ENCODE results near the gene CLK1. TPM values are rescaled to one million over a fixed set of nuclear protein-coding genes. Genes with fewer than 3 reads are reported as not detected.
A peak's percentile ranks its signal among the peaks of the same experiment; 100 is the strongest.

Gene CLK1
- total and polyA plus RNA-seq, 4 experiments from 2014 or later = 18.1 to 499 (median 262) TPM

DNA sequence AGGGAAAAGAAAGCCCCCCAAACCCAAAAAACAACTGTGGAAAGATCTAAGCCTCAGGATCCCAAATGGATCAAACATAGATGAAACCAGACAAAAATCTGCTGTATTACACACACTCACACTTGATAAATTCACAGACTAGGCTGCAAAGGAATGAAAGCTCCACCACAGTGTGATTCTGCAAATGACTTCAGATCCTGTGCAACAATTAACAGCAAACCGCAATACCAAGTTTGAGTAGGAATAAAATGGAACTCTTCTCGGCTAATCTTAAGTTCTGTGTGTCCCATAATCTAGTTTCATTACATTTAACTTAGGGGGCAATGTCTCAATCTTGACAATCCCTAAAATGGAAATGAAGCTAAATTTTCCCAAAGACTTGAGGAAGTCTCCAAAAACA lies 11.9 kb downstream of the CLK1 start:
- H3K27ac ChIP-seq (ENCODE audit: low read depth, low read length) = no peak overlapping the region
- H3K36me3 Mint-ChIP-seq = peaks cover 59 to 63% of the 10 kb centered on the region in 2 donors

DNA sequence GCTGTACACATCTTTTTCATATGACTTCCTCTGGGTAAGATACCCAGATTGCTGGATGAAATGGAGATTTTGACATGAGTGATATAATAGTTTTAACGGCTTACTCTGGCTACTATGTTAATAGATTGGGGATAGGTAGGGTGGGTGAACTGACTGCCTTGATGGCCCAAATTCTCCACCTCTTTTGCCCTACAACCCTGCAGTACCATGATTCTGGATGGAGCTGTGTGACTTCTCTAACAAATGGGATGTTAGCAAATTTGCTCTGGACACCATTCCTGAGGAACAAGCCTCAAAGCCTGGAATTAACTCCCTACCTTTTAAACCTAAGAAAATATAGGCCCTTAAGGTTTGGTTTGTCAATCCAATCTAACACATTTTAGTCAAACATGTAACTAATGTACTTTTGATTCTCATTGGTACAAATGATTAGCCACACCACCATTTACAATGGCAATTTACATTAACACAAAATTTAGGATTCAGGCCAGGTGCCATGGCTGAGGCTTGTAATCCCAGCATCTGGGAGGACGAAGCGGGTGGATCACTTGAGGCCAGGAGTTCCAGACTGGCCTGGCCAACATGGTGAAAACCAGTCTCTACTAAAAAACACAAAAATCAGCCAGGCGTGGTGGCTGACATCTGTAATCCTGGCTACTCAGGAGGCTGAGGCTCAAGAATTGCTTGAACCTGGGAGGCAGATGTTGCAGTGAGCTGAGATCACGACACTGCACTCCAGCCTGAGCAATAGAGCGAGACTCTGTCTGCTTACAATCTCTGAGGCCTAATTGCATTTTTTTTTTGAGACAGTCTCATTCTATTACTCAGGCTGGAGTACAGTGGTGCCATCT lies 12.8 kb downstream of the CLK1 start:
- no peak overlapping the region for H3K27ac ChIP-seq (ENCODE audit: low read depth, low read length)
- H3K4me3 ChIP-seq (ENCODE audit: low read length in 2 of 2) = no peak overlapping the region
- no peaks in the 10 kb centered on the region for H3K27me3 ChIP-seq (ENCODE audit: insufficient read depth, low read length)
- H3K36me3 Mint-ChIP-seq = peaks cover 49 to 54% of the 10 kb centered on the region in 2 donors
- peak overlapping the region in 4 of 7 donors; percentile 40 to 89 (median 74) for H3K27ac Mint-ChIP-seq
- peaks cover 6 to 30% (median 10%) of the 10 kb centered on the region in 4 donors for H3K4me1 Mint-ChIP-seq
- peaks cover 0 to 12% (median 0%) of the 10 kb centered on the region in 8 donors for H3K9me3 Mint-ChIP-seq
- ChIA-PET POLR2A (ENCODE audit: partially characterized antibody) (interaction anchor here (0.6 to 10.4 kb wide), 3 partner anchors 13 to 1399 kb away, joined by 3 to 108 read pairs (median 3); partner anchors contain the start of gene CLK1), CTCF (ENCODE audit: partially characterized antibody) (no interaction called here)
- peaks cover 53% of the 10 kb centered on the region for H3K36me3 ChIP-seq (ENCODE audit: insufficient read depth, low read length)
- DNase-seq = peak in 1 of 5 donors; percentile 6
- H3K4me3 Mint-ChIP-seq = no peak overlapping the region
- H3K9me3 ChIP-seq (ENCODE audit: control insufficient read depth in 1 of 2, low read length in 2 of 2) = no peaks in the 10 kb centered on the region
- intact Hi-C loops (cut with micrococcal nuclease) = no loop called here
- no peaks in the 10 kb centered on the region for H3K27me3 Mint-ChIP-seq
- H3K4me1 ChIP-seq (ENCODE audit: insufficient read depth, low read length) = peaks cover 4% of the 10 kb centered on the region

More for the DNA sequence above, 11.9 kb downstream of the CLK1 start:
- H3K4me3 ChIP-seq (ENCODE audit: low read length in 2 of 2) = no peak overlapping the region
- H3K36me3 ChIP-seq (ENCODE audit: insufficient read depth, low read length) = peaks cover 63% of the 10 kb centered on the region
- H3K4me1 ChIP-seq (ENCODE audit: insufficient read depth, low read length) = peaks cover 10% of the 10 kb centered on the region
- Mint-ChIP-seq H3K27me3 (no peaks in the 10 kb centered on the region), H3K4me3 (peak overlapping the region in 2 of 8 donors; percentile 3 to 31), H3K27ac (peak overlapping the region in 5 of 7 donors; percentile 5 to 89 (median 78)), H3K9me3 (peaks cover 0 to 12% (median 0%) of the 10 kb centered on the region in 8 donors), H3K4me1 (peaks cover 10 to 37% (median 16%) of the 10 kb centered on the region in 4 donors)
- H3K9me3 ChIP-seq (ENCODE audit: control insufficient read depth in 1 of 2, low read length in 2 of 2) = no peaks in the 10 kb centered on the region
- POLR2A ChIA-PET (ENCODE audit: partially characterized antibody) = interaction anchor here (0.7 to 10.4 kb wide), 7 partner anchors 9 to 1419 kb away, joined by 3 to 108 read pairs (median 3); partner anchors contain the start of gene CLK1
- H3K27me3 ChIP-seq (ENCODE audit: insufficient read depth, low read length) = no peaks in the 10 kb centered on the region
- intact Hi-C loops (cut with micrococcal nuclease) = no loop called here
- no peak for DNase-seq
- CTCF ChIA-PET (ENCODE audit: partially characterized antibody) = no interaction called here

DNA sequence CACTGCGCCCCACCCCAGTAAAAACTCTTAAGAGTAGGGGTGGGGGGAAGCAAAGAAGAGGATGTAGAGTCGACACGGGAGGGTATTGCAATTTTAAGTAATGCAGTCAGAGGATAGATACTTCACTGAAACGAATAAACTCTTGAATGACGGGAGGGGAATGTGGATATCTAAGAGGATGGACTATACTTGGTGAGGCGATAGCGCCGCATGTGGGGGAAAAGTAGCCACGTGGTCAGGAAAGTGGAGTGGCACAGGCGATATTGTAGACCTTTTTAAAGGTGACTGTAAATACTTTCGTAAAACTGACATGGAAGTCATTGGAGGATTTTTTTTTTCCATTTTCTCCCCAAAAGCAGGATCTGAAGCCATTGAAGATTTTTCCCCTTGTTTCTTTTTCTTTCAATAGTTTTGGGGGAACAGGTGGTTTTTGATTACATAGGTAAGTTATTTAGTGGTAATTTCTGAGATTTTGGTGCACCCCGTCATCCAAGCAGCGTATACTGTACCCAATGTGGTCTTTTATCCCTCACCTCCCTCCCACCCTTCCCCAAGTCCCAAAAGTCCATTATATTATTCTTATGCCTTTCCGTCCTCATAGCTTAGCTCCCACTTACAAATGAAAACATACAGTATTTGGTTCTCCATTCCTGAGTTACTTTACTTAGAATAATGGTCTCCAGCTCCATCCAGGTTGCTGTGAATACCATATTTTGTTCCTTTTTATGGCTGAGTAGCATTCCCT lies 13.8 kb downstream of the CLK1 start:
- Mint-ChIP-seq H3K9me3 (peaks cover 0 to 12% (median 0%) of the 10 kb centered on the region in 8 donors), H3K36me3 (peaks cover 44 to 48% of the 10 kb centered on the region in 2 donors), H3K27ac (peak overlapping the region in 4 of 7 donors; percentile 47 to 89 (median 62)), H3K4me3 (peak overlapping the region in 1 of 8 donors; percentile 22), H3K27me3 (no peaks in the 10 kb centered on the region), H3K4me1 (peaks cover 3 to 25% (median 6%) of the 10 kb centered on the region in 4 donors)
- ChIA-PET POLR2A (ENCODE audit: partially characterized antibody) (interaction anchor here (1.6 to 10.4 kb wide), 4 partner anchors 8 to 39 kb away, joined by 3 to 108 read pairs (median 15); partner anchors contain the start of gene CLK1), CTCF (ENCODE audit: partially characterized antibody) (interaction anchor here (0.6 to 1.8 kb wide), 2 partner anchors 112 to 140 kb away, joined by 3 to 4 read pairs; no protein-coding TSS in a partner anchor)
- intact Hi-C loops (cut with micrococcal nuclease) = no loop called here
- H3K4me3 ChIP-seq (ENCODE audit: low read length in 2 of 2) = no peak overlapping the region
- H3K27ac ChIP-seq (ENCODE audit: low read depth, low read length) = no peak overlapping the region
- H3K36me3 ChIP-seq (ENCODE audit: insufficient read depth, low read length) = peaks cover 46% of the 10 kb centered on the region
- H3K9me3 ChIP-seq (ENCODE audit: control insufficient read depth in 1 of 2, low read length in 2 of 2) = no peaks in the 10 kb centered on the region
- DNase-seq = no peak
- H3K27me3 ChIP-seq (ENCODE audit: insufficient read depth, low read length) = no peaks in the 10 kb centered on the region
- H3K4me1 ChIP-seq (ENCODE audit: insufficient read depth, low read length) = no peaks in the 10 kb centered on the region

DNA sequence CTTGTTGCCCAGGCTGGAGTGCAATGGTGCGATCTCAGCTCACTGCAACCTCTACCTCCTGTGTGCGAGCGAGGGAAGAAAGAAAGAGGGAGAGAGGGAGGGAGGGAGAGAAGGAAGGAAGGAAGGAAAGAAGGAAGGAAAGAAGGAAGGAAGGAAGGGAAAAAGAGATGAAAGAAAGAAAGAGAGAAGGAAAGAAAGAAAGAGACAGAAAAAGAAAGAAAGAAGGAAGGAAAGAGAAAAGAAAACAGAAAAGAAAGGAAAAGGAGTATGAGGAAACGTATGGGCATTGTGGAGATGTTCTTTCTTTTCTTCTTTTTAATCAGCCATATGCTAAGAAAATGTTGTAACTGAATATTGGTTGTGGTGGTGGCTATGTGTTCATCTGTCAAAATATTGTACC lies 16.5 kb downstream of the CLK1 start:
- H3K36me3 Mint-ChIP-seq = peaks cover 25% of the 10 kb centered on the region in 2 donors
- H3K27me3 ChIP-seq (ENCODE audit: insufficient read depth, low read length) = no peaks in the 10 kb centered on the region
- H3K4me1 ChIP-seq (ENCODE audit: insufficient read depth, low read length) = no peaks in the 10 kb centered on the region
- H3K4me3 ChIP-seq (ENCODE audit: low read length in 2 of 2) = no peak overlapping the region
- DNase-seq = no peak
- no peak overlapping the region for H3K4me3 Mint-ChIP-seq
- no peaks in the 10 kb centered on the region for H3K9me3 ChIP-seq (ENCODE audit: control insufficient read depth in 1 of 2, low read length in 2 of 2)
- H3K36me3 ChIP-seq (ENCODE audit: insufficient read depth, low read length) = peaks cover 25% of the 10 kb centered on the region
- POLR2A ChIA-PET (ENCODE audit: partially characterized antibody) = interaction anchor here (2.6 to 10.4 kb wide), 2 partner anchors 11 to 16 kb away, joined by 21 to 108 read pairs; partner anchors contain the start of gene CLK1
- H3K4me1 Mint-ChIP-seq = peaks cover 3 to 20% (median 4%) of the 10 kb centered on the region in 4 donors
- H3K27ac Mint-ChIP-seq = peak overlapping the region in 1 of 7 donors; percentile 45
- peaks cover 0 to 8% (median 0%) of the 10 kb centered on the region in 8 donors for H3K9me3 Mint-ChIP-seq
- CTCF ChIA-PET (ENCODE audit: partially characterized antibody) = interaction anchor here (1.1 kb wide), 1 partner anchor 11 kb away, joined by 5 read pairs; no protein-coding TSS in a partner anchor
- no peak overlapping the region for H3K27ac ChIP-seq (ENCODE audit: low read depth, low read length)
- no peaks in the 10 kb centered on the region for H3K27me3 Mint-ChIP-seq
- intact Hi-C loops (cut with micrococcal nuclease) = no loop called here

DNA sequence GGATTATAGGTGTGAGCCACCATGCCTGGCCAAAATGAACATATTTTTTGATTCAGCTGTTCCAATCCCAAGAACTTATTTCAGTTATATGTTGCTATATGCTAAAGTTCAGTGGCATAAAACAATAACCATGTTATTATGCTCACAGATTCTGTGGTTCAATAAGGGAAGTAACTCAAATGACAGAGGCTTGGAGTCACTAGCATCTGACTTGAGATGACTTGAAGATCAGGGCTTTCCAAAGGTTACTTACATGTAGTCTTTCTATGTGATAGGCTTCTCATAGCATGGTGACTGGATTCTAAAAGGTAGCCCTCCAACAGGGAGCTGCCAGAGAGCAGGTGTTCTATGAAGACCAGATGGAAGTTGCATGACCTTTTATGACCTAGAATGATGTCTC lies 17.2 kb downstream of the CLK1 start:
- no peaks in the 10 kb centered on the region for H3K27me3 ChIP-seq (ENCODE audit: insufficient read depth, low read length)
- peaks cover 18% of the 10 kb centered on the region for H3K36me3 ChIP-seq (ENCODE audit: insufficient read depth, low read length)
- no peaks in the 10 kb centered on the region for H3K9me3 ChIP-seq (ENCODE audit: control insufficient read depth in 1 of 2, low read length in 2 of 2)
- DNase-seq = no peak
- POLR2A ChIA-PET (ENCODE audit: partially characterized antibody) = interaction anchor here (10.4 kb wide), 1 partner anchor 17 kb away, joined by 108 read pairs; the partner anchor contains the start of gene CLK1
- CTCF ChIA-PET (ENCODE audit: partially characterized antibody) = no interaction called here
- H3K4me1 ChIP-seq (ENCODE audit: insufficient read depth, low read length) = no peaks in the 10 kb centered on the region
- intact Hi-C loops (cut with micrococcal nuclease) = no loop called here
- Mint-ChIP-seq H3K27ac (peak overlapping the region in 1 of 7 donors; percentile 41), H3K4me1 (peaks cover 2 to 14% (median 3%) of the 10 kb centered on the region in 4 donors), H3K27me3 (no peaks in the 10 kb centered on the region), H3K4me3 (no peak overlapping the region), H3K36me3 (peaks cover 18 to 19% of the 10 kb centered on the region in 2 donors), H3K9me3 (peaks cover 0 to 8% (median 0%) of the 10 kb centered on the region in 8 donors)
- H3K4me3 ChIP-seq (ENCODE audit: low read length in 2 of 2) = no peak overlapping the region
- H3K27ac ChIP-seq (ENCODE audit: low read depth, low read length) = no peak overlapping the region

DNA sequence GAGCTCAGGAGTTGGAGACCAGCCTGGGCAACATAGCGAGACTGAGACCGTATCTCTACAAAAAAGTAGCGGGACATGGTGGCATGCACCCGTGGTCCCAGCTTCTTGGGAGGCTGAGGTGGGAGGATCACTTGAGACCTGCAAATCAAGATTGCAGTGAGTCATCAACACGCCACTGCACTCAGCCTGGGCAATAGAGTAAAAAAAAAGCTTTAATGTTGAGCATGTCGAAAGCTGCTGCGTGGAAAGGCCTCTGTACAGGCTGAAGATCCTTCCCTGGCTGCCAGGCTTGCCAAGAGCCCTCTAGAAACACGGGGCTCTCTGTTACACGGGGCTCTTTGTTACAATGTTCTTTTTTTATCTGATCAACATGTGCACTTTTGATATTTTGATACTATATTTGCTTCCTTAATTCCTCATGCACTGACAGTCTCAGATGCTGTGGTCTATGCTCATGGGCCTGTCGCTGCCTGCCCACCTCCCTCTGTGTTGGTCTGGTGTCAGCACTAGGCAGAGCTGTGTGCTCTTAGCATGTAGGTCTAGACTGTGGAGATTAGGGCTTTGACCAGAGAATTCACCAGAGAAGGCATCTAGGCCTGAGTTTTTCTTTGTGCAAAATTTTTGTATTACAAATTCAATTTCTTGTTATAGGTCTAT lies 18.7 kb downstream of the CLK1 start:
- ChIA-PET POLR2A (ENCODE audit: partially characterized antibody) (interaction anchor here (0.7 to 3.1 kb wide), 3 partner anchors 11 to 19 kb away, joined by 3 to 15 read pairs (median 6); partner anchors contain the start of gene CLK1), CTCF (ENCODE audit: partially characterized antibody) (interaction anchor here (0.6 to 0.9 kb wide), 3 partner anchors 11 to 235 kb away, joined by 3 to 4 read pairs (median 3); no protein-coding TSS in a partner anchor)
- Mint-ChIP-seq H3K9me3 (peaks cover 0 to 2% (median 0%) of the 10 kb centered on the region in 8 donors), H3K4me1 (peaks cover 0 to 8% (median 2%) of the 10 kb centered on the region in 4 donors), H3K27ac (no peak overlapping the region), H3K36me3 (peaks cover 5 to 7% of the 10 kb centered on the region in 2 donors), H3K4me3 (no peak overlapping the region), H3K27me3 (no peaks in the 10 kb centered on the region)
- DNase-seq = no peak
- no peaks in the 10 kb centered on the region for H3K9me3 ChIP-seq (ENCODE audit: control insufficient read depth in 1 of 2, low read length in 2 of 2)
- no peak overlapping the region for H3K4me3 ChIP-seq (ENCODE audit: low read length in 2 of 2)
- intact Hi-C loops (cut with micrococcal nuclease) = no loop called here
- no peak overlapping the region for H3K27ac ChIP-seq (ENCODE audit: low read depth, low read length)
- no peaks in the 10 kb centered on the region for H3K4me1 ChIP-seq (ENCODE audit: insufficient read depth, low read length)
- peaks cover 4% of the 10 kb centered on the region for H3K36me3 ChIP-seq (ENCODE audit: insufficient read depth, low read length)
- H3K27me3 ChIP-seq (ENCODE audit: insufficient read depth, low read length) = no peaks in the 10 kb centered on the region

Measured in CD4-positive, alpha-beta memory T cell (primary cell).